ENCODE data around the gene METTL26. TPM values are rescaled to one million over a fixed set of nuclear protein-coding genes. Genes with fewer than 3 reads are reported as not detected.

The METTL26 gene
- total RNA-seq, 4 donors from 2014 or later: 72.2 to 138 (median 84.7) TPM

- no peak for DNase-seq (ENCODE audit: low spot score in 2 of 2)
- Histone ChIP-seq H3K4me1 (peaks cover 27% of the 10 kb centered on the region), H3K4me3 (peak overlapping the region; percentile 84), H3K9me3 (no peaks in the 10 kb centered on the region), H3K36me3 (peaks cover 48% of the 10 kb centered on the region), H3K27me3 (no peaks in the 10 kb centered on the region), H3K27ac (peak overlapping the region; percentile 77)
- WGBS: no CpG with 5 or more reads among the region's 50 CpGs
- TF ChIP-seq EP300 (IDR thresholded peaks at IDR 0.05) (no peak), POLR2AphosphoS5 (IDR thresholded peaks at IDR 0.05) (no peak), POLR2A (IDR thresholded peaks at IDR 0.05) (no peak)
- TF ChIP-seq, protein P1, sequence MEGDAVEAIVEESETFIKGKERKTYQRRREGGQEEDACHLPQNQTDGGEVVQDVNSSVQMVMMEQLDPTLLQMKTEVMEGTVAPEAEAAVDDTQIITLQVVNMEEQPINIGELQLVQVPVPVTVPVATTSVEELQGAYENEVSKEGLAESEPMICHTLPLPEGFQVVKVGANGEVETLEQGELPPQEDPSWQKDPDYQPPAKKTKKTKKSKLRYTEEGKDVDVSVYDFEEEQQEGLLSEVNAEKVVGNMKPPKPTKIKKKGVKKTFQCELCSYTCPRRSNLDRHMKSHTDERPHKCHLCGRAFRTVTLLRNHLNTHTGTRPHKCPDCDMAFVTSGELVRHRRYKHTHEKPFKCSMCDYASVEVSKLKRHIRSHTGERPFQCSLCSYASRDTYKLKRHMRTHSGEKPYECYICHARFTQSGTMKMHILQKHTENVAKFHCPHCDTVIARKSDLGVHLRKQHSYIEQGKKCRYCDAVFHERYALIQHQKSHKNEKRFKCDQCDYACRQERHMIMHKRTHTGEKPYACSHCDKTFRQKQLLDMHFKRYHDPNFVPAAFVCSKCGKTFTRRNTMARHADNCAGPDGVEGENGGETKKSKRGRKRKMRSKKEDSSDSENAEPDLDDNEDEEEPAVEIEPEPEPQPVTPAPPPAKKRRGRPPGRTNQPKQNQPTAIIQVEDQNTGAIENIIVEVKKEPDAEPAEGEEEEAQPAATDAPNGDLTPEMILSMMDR (IDR thresholded peaks at IDR 0.05): no peak
Observed at GRCh38 chr16:668519-669171, 32.5 kb upstream of the METTL26 start.

GRCh38 chr16:667780-668518, 31.8 kb upstream of the METTL26 start, which contains the start of gene RHOT2:
TSS of gene RHOT2 (plus strand) at chr16:668132. CDS start at chr16:668200, 68 bp downstream.
- peak; percentile 94 to 96 for DNase-seq (ENCODE audit: low spot score in 2 of 2)

GRCh38 chr16:667113-667779, 31.1 kb upstream of the METTL26 start:
- no peak for DNase-seq (ENCODE audit: low spot score in 2 of 2)
- 65% methylated on average over 10 of the region's 22 CpGs for WGBS
- Histone ChIP-seq H3K4me1 (peaks cover 27% of the 10 kb centered on the region), H3K27me3 (no peaks in the 10 kb centered on the region), H3K27ac (no peak overlapping the region), H3K36me3 (peaks cover 34% of the 10 kb centered on the region), H3K9me3 (no peaks in the 10 kb centered on the region), H3K4me3 (peak overlapping the region; percentile 84)
- TF ChIP-seq EP300 (IDR thresholded peaks at IDR 0.05) (no peak), POLR2AphosphoS5 (IDR thresholded peaks at IDR 0.05) (no peak), POLR2A (IDR thresholded peaks at IDR 0.05) (no peak)
- TF ChIP-seq, protein P1 (IDR thresholded peaks at IDR 0.05): no peak

More at GRCh38 chr16:667780-668518, 31.8 kb upstream of the METTL26 start, which contains the start of gene RHOT2:
- H3K27me3 ChIP-seq: no peaks in the 10 kb centered on the region
- H3K27ac ChIP-seq: peak within 1 kb of the TSS; percentile 77
- TF ChIP-seq POLR2A (IDR thresholded peaks at IDR 0.05): peak in 1 of 2 donors; percentile 51
- TF ChIP-seq, protein P1 (IDR thresholded peaks at IDR 0.05): peak; percentile 81 to 97
- peak in 2 of 3 donors; percentile 61 to 76 for TF ChIP-seq POLR2AphosphoS5 (IDR thresholded peaks at IDR 0.05)
- no peak for TF ChIP-seq EP300 (IDR thresholded peaks at IDR 0.05)
- no peaks in the 10 kb centered on the region for H3K9me3 ChIP-seq
- H3K36me3 ChIP-seq: peaks cover 41% of the 10 kb centered on the region
- H3K4me3 ChIP-seq: peak within 1 kb of the TSS; percentile 84
- peaks cover 27% of the 10 kb centered on the region for H3K4me1 ChIP-seq
- 0% methylated on average over 12 of the region's 78 CpGs for WGBS

DNA sequence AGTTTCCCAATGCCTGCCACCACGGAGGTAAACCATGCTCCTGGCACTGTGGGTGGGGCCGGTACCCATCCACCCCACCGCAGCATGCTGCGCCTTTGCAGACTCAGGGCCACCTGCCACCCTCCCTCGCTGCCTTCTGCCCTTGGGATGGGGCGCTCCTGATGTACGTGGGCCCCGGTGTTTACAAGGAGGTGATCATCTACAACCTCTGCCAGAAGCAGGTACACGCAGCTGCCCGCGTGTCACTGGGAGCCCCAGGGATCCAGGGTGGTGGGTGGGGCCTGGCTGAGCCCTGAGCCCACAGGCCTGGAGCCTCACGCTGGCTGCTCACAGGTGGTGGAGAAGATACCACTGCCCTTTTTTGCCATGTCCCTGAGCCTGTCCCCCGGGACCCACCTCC, 30.5 kb upstream of the METTL26 start:
- peaks cover 27% of the 10 kb centered on the region for H3K36me3 ChIP-seq
- H3K27me3 ChIP-seq: no peaks in the 10 kb centered on the region
- no CpG with 5 or more reads among the region's 13 CpGs for WGBS
- H3K27ac ChIP-seq: no peak overlapping the region
- TF ChIP-seq POLR2AphosphoS5 (IDR thresholded peaks at IDR 0.05): no peak
- TF ChIP-seq POLR2A (IDR thresholded peaks at IDR 0.05): no peak
- no peak for TF ChIP-seq EP300 (IDR thresholded peaks at IDR 0.05)
- TF ChIP-seq, protein P1 (IDR thresholded peaks at IDR 0.05): no peak
- H3K4me3 ChIP-seq: no peak overlapping the region
- DNase-seq (ENCODE audit: low spot score in 2 of 2): no peak
- H3K9me3 ChIP-seq: no peaks in the 10 kb centered on the region
- peaks cover 27% of the 10 kb centered on the region for H3K4me1 ChIP-seq
